ENCODE measurements around the gene MBOAT7. TPM values are rescaled to one million over a fixed set of nuclear protein-coding genes. Genes with fewer than 3 reads are reported as not detected.

Gene MBOAT7
- total and polyA plus RNA-seq, 11 donors: 9.8 to 37.3 (median 19.6) TPM

GRCh38 chr19:54145541-54146158 is 43.7 kb downstream of the MBOAT7 start:
- ATAC-seq (no peak), DNase-seq (no peak)
- intact Hi-C loops (cut with DNase I): no loop called here
- WGBS, 4 donors: 90 to 95% (median 93%) methylated on average over 18 to 28 of the region's 28 CpGs
- Histone ChIP-seq H3K9me3 (no peaks in the 10 kb centered on the region), H3K27ac (no peak overlapping the region), H3K27me3 (no peaks in the 10 kb centered on the region), H3K4me3 (no peak overlapping the region), H3K4me1 (peaks cover 0 to 29% (median 7%) of the 10 kb centered on the region in 12 donors), H3K36me3 (peaks cover 7 to 91% (median 87%) of the 10 kb centered on the region in 9 donors)
- TF ChIP-seq CTCF (IDR thresholded peaks at IDR 0.05) (no peak), POLR2A (IDR thresholded peaks at IDR 0.05) (no peak)

- 81 to 86% (median 84%) methylated on average over 7 of the region's 7 CpGs for WGBS, 4 donors
- Histone ChIP-seq H3K4me3 (no peak overlapping the region), H3K36me3 (peaks cover 7 to 68% (median 55%) of the 10 kb centered on the region in 9 donors), H3K27me3 (no peaks in the 10 kb centered on the region), H3K27ac (no peak overlapping the region), H3K9me3 (no peaks in the 10 kb centered on the region), H3K4me1 (peaks cover 2 to 46% (median 26%) of the 10 kb centered on the region in 12 donors)
- ATAC-seq: no peak
- intact Hi-C loops (cut with DNase I): no loop called here
- TF ChIP-seq CTCF (IDR thresholded peaks at IDR 0.05) (no peak), POLR2A (IDR thresholded peaks at IDR 0.05) (no peak)
- no peak for DNase-seq
Observed at GRCh38 chr19:54142166-54142780, 47.1 kb downstream of the MBOAT7 start.

- Histone ChIP-seq H3K9me3 (no peaks in the 10 kb centered on the region), H3K27ac (no peak overlapping the region), H3K4me1 (peaks cover 2 to 42% (median 29%) of the 10 kb centered on the region in 12 donors), H3K27me3 (no peaks in the 10 kb centered on the region), H3K4me3 (no peak overlapping the region), H3K36me3 (peaks cover 4 to 59% (median 46%) of the 10 kb centered on the region in 9 donors)
- 88 to 95% (median 90%) methylated on average over 3 of the region's 3 CpGs for WGBS, 4 donors
- no peak for ATAC-seq
- intact Hi-C loops (cut with DNase I): no loop called here
- no peak for TF ChIP-seq POLR2A (IDR thresholded peaks at IDR 0.05)
- no peak for TF ChIP-seq CTCF (IDR thresholded peaks at IDR 0.05)
- DNase-seq: no peak
Observed at GRCh38 chr19:54141356-54141755, 48.0 kb downstream of the MBOAT7 start.

GRCh38 chr19:54138489-54139256 is 50.7 kb downstream of the MBOAT7 start:
- no peaks in the 10 kb centered on the region for H3K9me3 ChIP-seq
- TF ChIP-seq POLR2A (IDR thresholded peaks at IDR 0.05): no peak
- no peak for TF ChIP-seq CTCF (IDR thresholded peaks at IDR 0.05)
- peaks cover 5 to 48% (median 36%) of the 10 kb centered on the region in 12 donors for H3K4me1 ChIP-seq
- H3K36me3 ChIP-seq: peaks cover 0 to 32% (median 19%) of the 10 kb centered on the region in 9 donors
- DNase-seq (no peak), ATAC-seq (no peak)
- intact Hi-C loops (cut with DNase I): no loop called here
- peaks cover 0 to 3% (median 0%) of the 10 kb centered on the region in 9 donors for H3K27me3 ChIP-seq
- WGBS, 4 donors: 18 to 43% (median 26%) methylated on average over 19 to 31 of the region's 31 CpGs
- H3K27ac ChIP-seq: peak overlapping the region in 11 of 12 donors; percentile 86 to 100 (median 95)
- peak overlapping the region; percentile 74 to 100 (median 96) for H3K4me3 ChIP-seq
